Measurements from ENCODE around the gene RLN2.

Gene RLN2

DNA sequence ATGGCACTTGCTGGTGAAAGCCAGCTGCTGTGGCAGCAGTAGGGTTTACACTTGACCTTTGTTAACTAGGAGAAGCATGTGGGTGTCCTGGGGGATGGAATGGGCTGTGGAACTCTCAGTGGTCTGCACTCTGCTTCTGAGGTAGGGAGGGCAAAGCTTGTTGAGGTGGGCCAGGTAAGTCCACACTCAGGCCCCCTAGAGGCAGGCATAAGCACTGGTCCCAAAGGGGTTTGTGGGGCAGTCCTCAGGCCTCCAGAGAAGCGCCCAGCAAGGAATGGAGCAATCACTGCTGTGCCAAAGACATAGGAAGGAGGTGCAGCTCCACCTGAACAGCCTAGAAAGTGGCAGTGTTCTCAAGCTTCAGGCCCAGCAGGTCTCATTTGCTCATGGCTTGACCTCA, 38.6 kb downstream of the RLN2 start:
- no peak for DNase-seq

DNA sequence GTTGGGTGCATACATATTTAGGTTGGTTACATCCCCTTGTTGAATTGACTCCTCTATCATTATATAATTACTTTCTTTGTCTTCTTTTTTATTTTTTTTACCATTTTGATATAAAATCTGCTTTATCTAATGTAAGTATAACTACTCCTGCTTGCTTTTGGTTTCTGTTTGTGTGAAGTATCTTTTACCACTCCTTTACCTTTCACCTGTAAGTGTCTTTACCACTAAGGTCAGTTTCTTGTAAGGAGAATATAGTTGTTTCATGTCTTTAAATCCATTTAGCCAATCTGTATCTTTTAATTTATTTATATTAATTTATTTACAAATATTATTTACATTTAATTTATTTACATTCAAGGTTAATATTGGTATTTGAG, 40.3 kb downstream of the RLN2 start:
- no peak for DNase-seq

DNA sequence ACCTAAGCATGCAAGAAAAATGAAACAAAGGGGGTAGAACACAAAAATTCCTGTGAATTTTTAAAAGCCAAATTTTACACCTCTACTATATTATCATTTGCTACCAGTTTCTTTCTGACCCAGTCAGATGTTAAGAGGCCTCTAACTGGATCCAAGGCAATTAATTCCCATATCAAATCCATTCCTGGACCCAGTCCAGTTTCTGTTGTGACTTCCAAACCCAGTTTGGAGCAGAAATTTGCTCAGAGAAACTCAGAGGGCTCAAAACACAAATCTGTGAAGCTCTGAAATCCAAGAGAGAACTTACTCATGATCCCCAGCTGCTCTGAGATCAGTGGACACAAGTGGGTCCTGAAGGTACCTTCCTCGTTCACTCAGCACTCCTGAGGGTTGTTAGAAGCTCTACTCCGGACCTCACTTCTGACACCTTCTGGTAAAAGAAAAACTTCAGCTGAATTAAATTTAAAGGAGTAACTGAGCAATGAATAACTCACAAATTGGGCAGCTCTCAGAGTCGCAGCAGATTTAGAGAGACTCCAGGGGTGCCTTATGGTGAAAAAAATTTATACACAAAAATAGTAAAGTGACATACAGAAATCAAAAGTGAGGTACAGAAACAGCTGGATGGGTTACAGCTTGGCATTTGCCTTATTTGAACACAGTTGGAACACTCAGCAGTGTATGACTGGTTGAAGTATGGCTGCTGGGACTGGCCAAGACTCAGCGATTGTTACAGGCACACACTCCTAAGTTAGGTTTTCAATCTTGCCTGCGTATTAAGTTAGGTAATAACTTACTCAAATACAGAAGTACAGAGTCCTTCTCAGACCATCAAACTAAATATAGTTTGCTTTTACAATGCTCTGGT, 40.9 kb downstream of the RLN2 start:
- DNase-seq = peak; percentile 8
